ENCODE data around the gene NR3C2. TPM values are rescaled to one million over a fixed set of nuclear protein-coding genes. Genes with fewer than 3 reads are reported as not detected.

NR3C2 gene
- polyA plus RNA-seq, 1 experiment, result 0.14 TPM

DNA sequence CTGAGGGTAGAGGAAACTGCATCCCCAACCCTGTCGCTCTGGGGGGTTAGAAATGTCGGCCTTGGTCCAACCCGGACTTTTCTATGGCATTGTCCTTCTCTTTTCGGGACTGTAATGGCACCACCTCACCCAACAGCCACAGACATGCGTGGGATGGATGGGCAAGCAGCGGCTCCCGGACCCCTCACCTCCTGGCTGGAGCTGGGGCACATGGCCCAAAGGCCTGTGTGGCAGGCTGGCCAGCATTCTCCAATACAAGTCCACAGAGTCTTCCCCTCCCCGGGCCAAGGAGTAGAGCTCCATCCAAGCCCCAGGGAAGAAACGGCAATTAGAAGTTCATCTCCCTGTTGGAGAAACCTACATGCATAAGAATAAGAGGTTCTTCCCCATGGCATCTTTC lies 142.9 kb downstream of the NR3C2 start:
- peaks cover 10% of the 10 kb centered on the region for H3K9me3 ChIP-seq (ENCODE audit: control insufficient read depth, insufficient read depth, low read length)
- ChIA-PET POLR2A (no interaction called here), CTCF (no interaction called here)
- H3K27ac ChIP-seq (ENCODE audit: low read depth, low read length), result no peak overlapping the region
- TF ChIP-seq, protein P1, sequence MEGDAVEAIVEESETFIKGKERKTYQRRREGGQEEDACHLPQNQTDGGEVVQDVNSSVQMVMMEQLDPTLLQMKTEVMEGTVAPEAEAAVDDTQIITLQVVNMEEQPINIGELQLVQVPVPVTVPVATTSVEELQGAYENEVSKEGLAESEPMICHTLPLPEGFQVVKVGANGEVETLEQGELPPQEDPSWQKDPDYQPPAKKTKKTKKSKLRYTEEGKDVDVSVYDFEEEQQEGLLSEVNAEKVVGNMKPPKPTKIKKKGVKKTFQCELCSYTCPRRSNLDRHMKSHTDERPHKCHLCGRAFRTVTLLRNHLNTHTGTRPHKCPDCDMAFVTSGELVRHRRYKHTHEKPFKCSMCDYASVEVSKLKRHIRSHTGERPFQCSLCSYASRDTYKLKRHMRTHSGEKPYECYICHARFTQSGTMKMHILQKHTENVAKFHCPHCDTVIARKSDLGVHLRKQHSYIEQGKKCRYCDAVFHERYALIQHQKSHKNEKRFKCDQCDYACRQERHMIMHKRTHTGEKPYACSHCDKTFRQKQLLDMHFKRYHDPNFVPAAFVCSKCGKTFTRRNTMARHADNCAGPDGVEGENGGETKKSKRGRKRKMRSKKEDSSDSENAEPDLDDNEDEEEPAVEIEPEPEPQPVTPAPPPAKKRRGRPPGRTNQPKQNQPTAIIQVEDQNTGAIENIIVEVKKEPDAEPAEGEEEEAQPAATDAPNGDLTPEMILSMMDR (IDR thresholded peaks at IDR 0.05; ENCODE audit: low read depth, low read length), result no peak
- H3K27me3 ChIP-seq (ENCODE audit: control insufficient read depth, insufficient read depth, low read length), result no peaks in the 10 kb centered on the region
- no peak overlapping the region for H3K4me3 ChIP-seq (ENCODE audit: low read depth, low read length)
- DNase-seq (ENCODE audit: low read depth, low spot score), result no peak

DNA sequence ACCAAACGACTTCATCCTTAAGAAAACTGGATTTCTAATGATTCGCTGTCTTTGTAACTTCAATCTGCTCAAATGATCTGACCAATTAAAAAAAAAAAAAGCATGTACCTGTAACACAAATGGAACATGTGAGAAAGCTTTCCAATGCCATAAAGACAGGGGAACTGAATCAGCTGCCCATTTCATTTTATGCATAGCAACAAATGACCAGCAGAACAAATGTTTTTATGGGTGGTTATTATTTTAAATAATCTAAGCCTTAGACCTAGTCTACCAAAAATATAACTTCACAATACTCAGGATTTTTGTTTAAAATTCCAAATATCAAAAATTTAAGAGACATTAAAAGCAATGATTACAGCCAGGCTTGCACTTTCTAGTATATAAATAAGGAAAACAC lies 145.7 kb downstream of the NR3C2 start:
- Histone ChIP-seq H3K27ac (ENCODE audit: low read depth, low read length) (no peak overlapping the region), H3K9me3 (ENCODE audit: control insufficient read depth, insufficient read depth, low read length) (peaks cover 10% of the 10 kb centered on the region), H3K4me3 (ENCODE audit: low read depth, low read length) (no peak overlapping the region), H3K27me3 (ENCODE audit: control insufficient read depth, insufficient read depth, low read length) (no peaks in the 10 kb centered on the region)
- ChIA-PET CTCF (no interaction called here), POLR2A (no interaction called here)
- TF ChIP-seq, protein P1 (IDR thresholded peaks at IDR 0.05; ENCODE audit: low read depth, low read length), result no peak
- no peak for DNase-seq (ENCODE audit: low read depth, low spot score)

DNA sequence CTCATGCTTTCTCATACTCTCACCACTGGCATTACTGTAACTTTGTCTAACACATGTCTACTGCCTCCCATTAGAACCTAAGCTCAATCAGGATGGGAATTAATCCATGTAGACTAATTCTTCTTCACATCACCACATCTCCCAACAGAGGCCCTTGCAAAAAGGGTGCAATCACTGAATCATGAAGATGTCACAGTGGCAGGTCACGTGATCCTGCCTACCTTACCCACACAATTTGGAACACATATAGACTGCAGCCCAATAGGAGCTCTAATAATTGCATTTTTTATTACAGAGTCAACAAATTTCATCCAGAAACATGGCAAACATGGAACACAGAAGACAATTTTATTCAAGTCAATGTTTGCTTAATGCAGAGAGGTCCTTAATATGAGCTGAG lies 146.6 kb downstream of the NR3C2 start:
- DNase-seq (ENCODE audit: low read depth, low spot score), result no peak
- Histone ChIP-seq H3K4me3 (ENCODE audit: low read depth, low read length) (no peak overlapping the region), H3K27me3 (ENCODE audit: control insufficient read depth, insufficient read depth, low read length) (no peaks in the 10 kb centered on the region), H3K27ac (ENCODE audit: low read depth, low read length) (no peak overlapping the region), H3K9me3 (ENCODE audit: control insufficient read depth, insufficient read depth, low read length) (peaks cover 8% of the 10 kb centered on the region)
- ChIA-PET CTCF (no interaction called here), POLR2A (no interaction called here)
- TF ChIP-seq, protein P1 (IDR thresholded peaks at IDR 0.05; ENCODE audit: low read depth, low read length), result no peak

DNA sequence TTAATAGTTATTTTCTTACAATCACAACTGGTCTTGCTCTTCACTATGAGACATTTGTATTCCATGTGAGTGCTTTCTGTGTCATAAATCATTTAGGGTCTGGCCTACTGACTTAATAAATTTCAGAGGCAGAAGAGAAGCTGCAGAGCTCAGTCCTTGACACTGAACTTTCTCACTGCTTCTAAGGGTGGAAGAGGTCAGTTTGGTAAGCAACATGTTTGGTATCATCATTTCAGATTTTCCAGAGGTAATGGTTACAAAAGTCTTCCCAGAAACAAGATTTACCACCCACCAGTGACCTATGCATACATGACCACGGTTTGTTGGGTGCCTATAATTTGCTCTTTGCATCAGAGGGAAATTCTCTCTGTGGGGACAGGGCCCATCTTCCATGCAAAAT lies 148.6 kb downstream of the NR3C2 start:
- POLR2A ChIA-PET, result no interaction called here
- H3K27me3 ChIP-seq (ENCODE audit: control insufficient read depth, insufficient read depth, low read length), result no peaks in the 10 kb centered on the region
- TF ChIP-seq, protein P1 (IDR thresholded peaks at IDR 0.05; ENCODE audit: low read depth, low read length), result no peak
- H3K9me3 ChIP-seq (ENCODE audit: control insufficient read depth, insufficient read depth, low read length), result no peaks in the 10 kb centered on the region
- CTCF ChIA-PET, result no interaction called here
- no peak overlapping the region for H3K4me3 ChIP-seq (ENCODE audit: low read depth, low read length)
- H3K27ac ChIP-seq (ENCODE audit: low read depth, low read length), result no peak overlapping the region
- no peak for DNase-seq (ENCODE audit: low read depth, low spot score)

DNA sequence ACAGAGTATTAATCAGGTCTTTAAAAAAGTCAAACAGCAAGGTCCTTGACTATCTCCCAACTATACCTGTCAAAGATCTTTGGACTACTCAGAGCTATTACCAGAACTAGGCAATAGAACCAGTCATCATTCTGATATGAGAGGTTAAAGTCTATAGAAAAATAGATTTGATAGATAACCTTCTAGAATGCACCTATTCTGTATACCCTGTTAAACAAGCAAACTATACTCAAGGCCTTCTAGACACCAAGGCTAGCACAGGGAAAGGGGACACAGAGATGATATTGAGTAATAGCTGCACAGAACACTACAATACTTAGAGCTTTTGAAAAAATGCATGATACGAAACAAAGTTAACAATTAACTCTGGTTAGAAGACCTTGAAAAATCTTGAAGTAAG lies 149.5 kb downstream of the NR3C2 start:
- H3K27ac ChIP-seq (ENCODE audit: low read depth, low read length), result no peak overlapping the region
- TF ChIP-seq, protein P1 (IDR thresholded peaks at IDR 0.05; ENCODE audit: low read depth, low read length), result no peak
- H3K4me3 ChIP-seq (ENCODE audit: low read depth, low read length), result no peak overlapping the region
- ChIA-PET POLR2A (no interaction called here), CTCF (interaction anchor here (0.5 kb wide), 1 partner anchor 13 kb away, joined by 3 read pairs; no protein-coding TSS in a partner anchor)
- H3K9me3 ChIP-seq (ENCODE audit: control insufficient read depth, insufficient read depth, low read length), result no peaks in the 10 kb centered on the region
- no peaks in the 10 kb centered on the region for H3K27me3 ChIP-seq (ENCODE audit: control insufficient read depth, insufficient read depth, low read length)
- no peak for DNase-seq (ENCODE audit: low read depth, low spot score)

Data from AG04450 (cell line).